Stimulated activated CD8-positive, alpha-beta memory T cell treated with anti-CD3 and anti-CD28 coated beads, Interleukin-12 subunit alpha, Interleukin-12 subunit beta, amount 100 ng/mL, for 1 hour (primary cell): ENCODE results near the gene FASN.
A peak's percentile ranks its signal among the peaks of the same experiment; 100 is the strongest.

Source experiments
- DNase-seq: peaks from one replicate; pipeline ENCODE4 v3.0.0-alpha.2; 2020; ENCODE audit warnings: low read depth

The FASN gene

GRCh38 chr17:82076018-82076784, 21.8 kb downstream of the FASN start:
- no peak for DNase-seq

DNA sequence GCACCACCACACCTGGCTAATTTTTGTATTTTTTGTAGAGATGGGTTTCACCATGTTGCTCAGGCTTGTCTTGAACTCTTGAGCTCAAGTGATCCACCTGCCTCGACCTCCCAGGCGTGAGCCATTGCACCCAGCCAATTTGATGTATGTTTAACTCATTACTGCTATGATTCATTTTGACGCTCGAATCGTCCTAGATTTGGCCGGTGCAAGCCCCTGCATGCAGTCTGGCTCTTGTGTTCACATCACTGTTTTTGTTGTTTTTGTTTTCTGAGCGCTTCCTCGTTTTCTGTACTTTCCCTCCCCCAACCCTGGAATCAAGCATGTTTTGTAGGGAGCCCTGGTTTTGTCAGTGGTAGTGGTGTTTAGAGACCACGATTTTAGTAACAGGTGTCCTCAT, 24.6 kb downstream of the FASN start:
- no peak for DNase-seq

- DNase-seq: no peak
Observed at GRCh38 chr17:82072827-82073226, 25.2 kb downstream of the FASN start.

GRCh38 chr17:82070611-82071010, 27.4 kb downstream of the FASN start:
- DNase-seq: no peak

DNA sequence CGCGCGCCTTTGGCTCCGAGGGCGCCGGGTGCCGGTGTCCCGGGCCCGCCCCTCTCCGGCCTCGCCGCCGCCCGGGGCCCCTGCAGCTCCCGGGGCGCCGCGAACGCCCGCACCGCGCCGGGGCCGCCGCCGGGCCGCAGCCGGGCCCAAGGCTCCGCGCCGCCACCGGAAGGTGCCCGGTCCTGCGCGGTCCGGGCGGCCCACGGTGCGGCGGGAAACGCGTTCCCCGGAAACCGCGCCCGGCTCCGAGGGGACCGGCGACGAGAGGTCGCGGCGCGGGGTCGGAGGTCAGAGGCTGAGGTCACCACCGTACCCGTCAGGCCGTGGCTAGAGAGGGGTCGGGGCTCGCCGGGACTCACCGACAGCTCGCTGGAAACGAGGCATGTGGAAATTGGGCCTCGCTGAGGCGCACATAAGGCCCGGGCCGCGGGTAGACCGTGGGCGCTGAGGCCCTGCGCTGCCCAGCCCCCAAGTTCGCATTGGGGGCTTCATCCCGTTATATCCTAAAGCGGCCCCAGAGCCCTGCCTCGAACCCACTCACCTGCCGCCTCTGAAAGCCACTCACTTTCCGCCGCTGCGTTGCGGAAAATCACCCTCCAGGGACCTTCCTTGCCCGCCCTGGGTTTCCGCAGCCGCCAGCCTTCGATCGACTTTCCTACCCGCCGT, 32.3 kb downstream of the FASN start, which contains the start of gene DUS1L:
Gene DUS1L, minus strand, starts transcription at position 167 of the 666 bp plus-strand sequence. CDS start 745 bp downstream, outside the sequence.
- DNase-seq: peak; percentile 49

DNA sequence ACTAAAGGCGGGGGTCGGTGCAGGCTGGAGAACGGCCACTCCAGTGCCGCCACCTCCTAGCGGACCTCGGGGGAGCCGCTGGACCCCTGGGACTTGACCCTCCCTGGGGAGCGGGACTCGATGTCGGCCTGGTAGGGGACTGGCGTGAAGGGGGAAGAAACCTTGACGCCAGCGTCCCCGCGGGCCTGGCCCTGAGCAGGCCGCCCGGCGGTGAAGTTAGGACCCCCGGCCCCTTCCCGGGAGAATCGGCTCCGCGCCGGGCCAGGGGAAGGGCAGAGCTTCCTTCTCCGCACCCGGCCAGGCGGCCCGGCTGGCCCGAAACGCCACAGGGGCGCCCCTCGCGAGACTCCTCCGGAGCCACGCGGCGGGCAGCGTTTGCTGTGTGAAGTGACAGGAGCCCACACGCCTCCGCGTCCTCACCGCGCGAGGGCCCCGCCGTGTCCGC, 32.8 kb downstream of the FASN start:
- DNase-seq: no peak

GRCh38 chr17:82064433-82065192, 33.4 kb downstream of the FASN start:
- DNase-seq: no peak

GRCh38 chr17:82063424-82064415, 34.3 kb downstream of the FASN start:
- DNase-seq: no peak

DNA sequence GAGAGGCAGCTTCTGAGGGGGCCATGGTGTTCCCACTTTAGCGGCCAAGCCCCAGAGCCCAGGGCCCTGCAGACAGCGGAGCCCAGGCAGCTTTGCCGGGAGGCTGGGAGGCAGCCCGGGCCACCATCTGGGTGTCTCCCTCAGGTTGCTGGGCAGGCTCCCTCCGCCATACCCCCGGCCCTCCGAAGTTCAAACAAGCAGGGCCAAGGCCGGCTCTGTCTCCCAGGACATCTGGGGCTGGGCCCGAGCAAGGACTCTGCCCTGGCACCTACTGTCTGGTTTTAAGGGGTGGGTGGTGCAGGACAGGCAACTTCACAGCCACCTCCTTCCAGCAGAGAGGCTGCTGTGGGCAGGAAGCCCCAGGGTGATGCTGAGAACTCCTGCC, 35.1 kb downstream of the FASN start:
- DNase-seq: no peak

DNA sequence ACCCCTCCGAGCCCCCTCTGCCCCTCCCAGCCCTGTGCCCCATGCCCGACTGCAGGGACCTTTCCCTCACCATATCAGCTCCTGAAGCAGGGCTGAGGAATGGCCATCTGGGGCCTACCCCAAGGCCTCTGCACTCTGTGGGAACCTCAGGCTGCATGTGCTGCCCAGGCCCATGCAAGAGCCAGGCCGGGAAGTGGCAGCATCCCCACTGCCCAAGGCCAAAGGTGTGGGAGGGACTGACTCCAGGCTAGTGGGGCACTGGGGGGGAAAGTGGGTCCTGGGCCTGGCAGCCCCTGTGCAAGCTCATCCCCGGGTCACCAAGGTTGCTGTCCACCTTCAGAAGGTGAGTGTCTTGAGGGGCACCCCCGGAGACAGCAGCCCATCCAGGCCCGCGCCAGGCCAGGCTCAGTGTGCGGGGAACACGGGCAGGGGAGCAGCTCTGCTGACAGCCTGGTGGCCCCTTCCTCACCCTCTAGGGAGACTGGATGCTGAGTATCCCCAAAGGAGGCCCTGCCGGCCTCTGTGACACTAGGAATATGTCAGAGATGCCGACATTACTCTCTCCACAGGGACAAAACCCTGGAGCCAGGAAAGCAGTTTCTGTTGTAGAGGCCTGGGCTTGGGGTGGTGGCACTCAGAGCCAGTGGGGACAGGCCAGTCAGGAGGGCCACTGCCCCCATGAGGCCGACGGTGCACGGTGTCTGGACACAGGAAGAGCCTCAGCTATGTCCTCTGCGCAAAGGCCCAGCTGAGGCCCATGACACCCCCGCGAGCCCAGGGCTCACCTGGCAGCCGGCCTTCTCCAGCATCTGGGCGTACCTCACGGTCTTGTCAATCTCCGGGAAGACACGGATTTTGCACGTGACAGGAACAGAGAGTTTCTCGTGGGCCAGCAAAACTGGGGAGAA, 35.7 kb downstream of the FASN start:
- no peak for DNase-seq

GRCh38 chr17:82061047-82061925, 36.8 kb downstream of the FASN start:
- DNase-seq: no peak

GRCh38 chr17:82060614-82061013, 37.4 kb downstream of the FASN start:
- no peak for DNase-seq

DNA sequence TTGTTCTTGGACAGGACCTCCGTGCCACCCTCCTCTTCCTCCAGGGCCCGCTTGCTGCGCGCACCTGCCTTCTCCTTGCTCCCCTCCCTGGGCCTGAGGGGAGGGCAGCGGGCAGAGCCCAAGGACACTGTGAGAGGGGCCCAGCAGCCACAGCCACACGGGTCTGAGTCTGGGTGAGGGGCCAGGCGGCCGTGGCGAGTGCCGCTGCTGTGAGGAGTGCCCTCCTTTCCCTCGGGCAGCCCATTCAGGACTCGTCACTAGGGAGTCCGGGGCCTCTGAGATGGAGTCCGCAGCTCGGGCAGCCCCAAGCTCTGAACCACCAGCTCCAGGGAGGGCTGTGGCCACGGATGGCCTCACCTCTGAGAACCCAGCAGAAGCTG, 38.0 kb downstream of the FASN start:
- DNase-seq: no peak

DNA sequence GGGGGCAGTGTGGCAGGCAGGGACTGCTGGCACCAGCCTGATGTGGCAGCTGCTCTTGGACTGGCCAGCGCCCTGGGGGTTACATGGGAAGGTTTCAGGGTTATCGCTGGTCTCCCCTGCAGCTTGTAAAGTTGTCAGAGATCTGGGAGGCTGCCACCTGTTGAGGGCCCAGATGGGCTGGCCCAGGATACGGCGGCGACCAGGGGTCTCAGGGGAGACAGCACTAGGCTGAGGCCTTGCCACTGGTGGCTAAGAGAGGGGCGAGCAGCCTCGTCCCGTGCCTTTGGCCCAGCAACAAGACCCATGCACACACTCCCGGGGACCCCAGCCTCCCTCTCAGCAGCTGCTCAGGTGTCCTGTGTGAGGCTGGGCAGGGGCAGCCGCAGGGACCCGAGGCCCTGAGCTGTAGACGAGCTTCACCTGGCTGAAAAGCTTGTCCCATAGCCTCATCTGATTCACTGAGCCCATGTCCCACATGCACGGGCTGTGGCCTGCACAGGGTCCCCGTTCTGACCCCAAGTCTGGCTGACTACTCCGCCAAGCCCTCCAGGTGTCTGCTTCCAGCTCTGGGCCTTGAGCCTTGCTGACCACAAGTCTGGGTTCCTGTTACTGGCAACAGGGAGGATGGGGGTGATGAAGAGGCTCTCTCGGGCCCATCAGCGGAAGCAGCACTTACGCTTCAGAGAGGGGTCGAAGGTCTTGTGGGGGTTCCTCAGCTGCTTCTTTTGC, 38.6 kb downstream of the FASN start:
- DNase-seq: no peak

DNA sequence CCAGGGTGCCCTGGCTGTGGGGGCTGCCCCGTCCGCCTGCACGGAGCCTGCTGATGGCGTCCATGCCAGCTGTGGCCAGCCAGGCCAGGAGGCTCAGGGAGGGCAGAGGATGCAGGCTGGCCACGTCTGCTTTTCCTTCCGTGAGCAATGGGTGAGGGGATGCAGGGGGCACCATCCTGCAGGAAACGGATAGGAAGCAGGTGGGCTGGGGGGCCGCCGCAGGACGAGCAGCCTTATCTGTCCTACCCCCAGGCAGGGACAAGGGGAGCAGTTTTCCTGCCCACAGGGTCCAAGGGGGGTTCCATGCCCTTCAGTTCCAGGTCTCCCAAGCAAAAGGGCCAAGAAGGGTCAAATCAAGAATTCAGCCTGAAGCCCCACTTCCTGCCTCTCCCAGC, 39.2 kb downstream of the FASN start:
- DNase-seq: no peak

DNA sequence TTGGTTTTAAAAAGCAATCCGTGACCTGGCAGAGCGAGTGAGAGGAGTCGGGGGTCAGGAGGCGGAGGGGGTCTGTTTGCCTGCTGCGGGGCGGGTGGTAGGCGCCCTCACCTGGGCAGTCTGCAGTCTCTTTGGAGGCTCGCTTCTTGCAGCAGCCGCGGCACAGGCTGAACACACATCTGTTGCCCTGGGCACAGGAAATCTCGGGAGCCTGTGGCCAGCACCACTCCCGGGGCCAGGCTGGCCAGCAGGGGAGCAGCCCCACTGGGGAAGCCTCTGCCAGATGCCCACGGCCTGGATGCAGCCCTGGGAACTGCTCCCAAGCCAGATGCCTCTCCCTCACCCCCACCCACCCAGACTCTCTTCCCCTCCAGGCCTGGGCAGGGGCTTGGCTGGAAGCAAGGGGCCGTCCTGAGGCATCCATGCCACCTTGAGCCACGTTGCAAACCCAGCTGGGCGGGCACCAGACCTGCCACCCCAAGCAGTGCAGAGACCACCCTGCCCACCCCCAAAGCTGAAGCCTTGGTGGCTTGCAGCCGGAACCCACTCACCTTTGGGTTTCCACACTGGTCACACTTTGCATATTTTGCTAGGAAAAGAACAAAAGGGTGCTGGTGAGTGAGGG, 39.7 kb downstream of the FASN start:
- no peak for DNase-seq

DNA sequence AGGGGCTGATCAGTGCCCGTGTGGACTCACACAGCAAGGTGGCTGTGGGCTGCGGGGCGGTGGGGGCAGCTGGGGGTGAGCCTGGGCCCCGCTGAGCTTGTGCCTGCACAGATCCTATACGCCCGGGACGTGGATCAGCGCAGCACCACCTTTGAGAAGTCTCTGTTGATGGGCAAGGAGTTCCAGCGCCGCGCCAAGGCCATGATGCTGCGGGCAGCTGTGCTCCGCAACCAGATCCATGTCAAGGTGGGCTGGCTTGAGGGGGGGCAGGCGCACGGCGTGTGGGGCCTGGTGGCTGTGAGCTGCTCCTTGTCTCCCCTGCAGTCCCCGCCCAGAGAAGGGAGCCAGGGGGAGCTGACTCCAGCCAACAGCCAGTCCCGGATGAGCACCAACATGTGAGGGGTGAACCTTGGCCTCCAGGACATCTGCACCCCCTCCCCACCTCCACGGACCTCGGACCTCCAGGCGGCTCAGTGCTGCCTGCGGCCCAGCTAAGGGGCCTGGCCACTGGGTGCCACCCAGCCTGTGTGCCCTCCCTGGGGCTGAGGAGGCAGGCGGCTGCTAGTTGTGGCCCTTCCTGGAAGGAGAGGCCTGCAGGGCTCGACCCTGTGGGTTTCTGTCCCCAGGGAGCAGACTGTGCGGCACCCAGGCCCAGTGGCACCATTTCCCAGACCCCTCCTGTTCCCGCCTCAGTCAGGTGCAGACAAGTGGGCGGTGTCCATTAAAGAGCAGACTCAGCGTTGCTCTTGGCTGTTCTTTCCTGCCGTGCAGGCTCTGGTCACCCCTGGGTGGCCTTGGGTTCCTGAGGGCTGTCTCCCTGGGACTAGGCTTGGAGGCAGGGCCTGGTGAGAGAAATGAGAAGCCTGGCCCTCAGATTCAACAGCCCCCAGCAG, 41.1 kb downstream of the FASN start:
- no peak for DNase-seq
